GM23338 (cell line): ENCODE measurements around the gene HSPBP1. TPM values are rescaled to one million over a fixed set of nuclear protein-coding genes. Genes with fewer than 3 reads are reported as not detected.

ENCODE experiments used
- ATAC-seq: fragments of 200-7000 bp; cut with Tn5 transposase; 3 replicates; pipeline ENCODE4 v1.9.1; 2020
- DNase-seq: peaks from one replicate; pipeline ENCODE4 v3.0.0-alpha.2; 2015; ENCODE audit warnings: low spot score
- H2AFZ ChIP-seq: fragments of 200-600 bp; sonication (generic); 2 replicates; pipeline ENCODE4 v1.8.0; 2016; ENCODE audit warnings: antibody characterized with exemption, mild to moderate bottlenecking, moderate library complexity
- H3F3A ChIP-seq: fragments of 200-600 bp; sonication (generic); replicated peaks from 2 replicates; pipeline ENCODE4 v1.8.0; 2017; ENCODE audit warnings: antibody characterized with exemption, mixed run types, low read depth
- H3K27ac ChIP-seq: fragments of 200-600 bp; sonication (generic); 2 replicates; pipeline ENCODE4 v1.6.1; 2016; ENCODE audit warnings: low read depth
- H3K27me3 ChIP-seq: fragments of 200-600 bp; sonication (generic); 2 replicates; pipeline ENCODE4 v1.8.0; 2016; ENCODE audit warnings: mild to moderate bottlenecking, mixed run types, moderate library complexity; ENCODE audit not compliant: insufficient read depth
- H3K36me3 ChIP-seq: fragments of 200-600 bp; sonication (generic); 2 replicates; pipeline ENCODE4 v1.8.0; 2016; ENCODE audit warnings: mild to moderate bottlenecking; ENCODE audit not compliant: insufficient read depth
- H3K4me1 ChIP-seq: fragments of 200-600 bp; sonication (generic); 2 replicates; pipeline ENCODE4 v1.8.0; 2016; ENCODE audit warnings: mild to moderate bottlenecking, moderate library complexity; ENCODE audit not compliant: insufficient read depth
- H3K4me2 ChIP-seq: fragments of 200-600 bp; sonication (generic); 2 replicates; pipeline ENCODE4 v1.7.1; 2017; ENCODE audit warnings: mixed run types
- H3K4me3 ChIP-seq: fragments of 200-600 bp; sonication (generic); 2 replicates; pipeline ENCODE4 v1.6.1; 2016; ENCODE audit warnings: mixed run types
- H3K79me2 ChIP-seq: fragments of 200-600 bp; sonication (generic); replicated peaks from 2 replicates; pipeline ENCODE4 v1.8.0; 2017; ENCODE audit warnings: mild to moderate bottlenecking; ENCODE audit not compliant: insufficient read depth
- H3K9me2 ChIP-seq: fragments of 200-600 bp; sonication (generic); 2 replicates; pipeline ENCODE4 v1.8.0; 2017; ENCODE audit not compliant: insufficient read depth
- H4K20me1 ChIP-seq: fragments of 200-600 bp; sonication (generic); replicated peaks from 2 replicates; pipeline ENCODE4 v1.8.0; 2017; ENCODE audit warnings: mild to moderate bottlenecking; ENCODE audit not compliant: insufficient read depth
- H3K27ac Mint-ChIP-seq: 2 replicates; pipeline ENCODE4 v1.8.0; 2020; ENCODE audit warnings: inconsistent platforms, mild to moderate bottlenecking, moderate library complexity, mixed read lengths
- H3K27me3 Mint-ChIP-seq: 3 replicates; pipeline ENCODE4 v1.8.0; 2022; ENCODE audit warnings: low read depth, mild to moderate bottlenecking, moderate library complexity, mixed read lengths, inconsistent platforms; ENCODE audit not compliant: insufficient read depth, poor library complexity
- H3K36me3 Mint-ChIP-seq: 3 replicates; pipeline ENCODE4 v1.8.0; 2021; ENCODE audit warnings: low read depth, mild to moderate bottlenecking, inconsistent platforms, moderate library complexity, mixed read lengths
- H3K4me1 Mint-ChIP-seq: 3 replicates; pipeline ENCODE4 v1.8.0; 2020; ENCODE audit warnings: mild to moderate bottlenecking, inconsistent platforms, mixed read lengths
- H3K4me3 Mint-ChIP-seq: 3 replicates; pipeline ENCODE4 v1.8.0; 2021; ENCODE audit warnings: moderate library complexity, mild to moderate bottlenecking, inconsistent platforms, mixed read lengths
- H3K9me3 Mint-ChIP-seq: 3 replicates; pipeline ENCODE4 v1.8.0; 2020; ENCODE audit warnings: moderate library complexity, mild to moderate bottlenecking, inconsistent platforms, mixed read lengths
- CREB1 ChIP-seq: fragments of 250-450 bp; sonication (Bioruptor Pico); IDR thresholded peaks from 2 replicates; pipeline ENCODE4 v1.5.0; 2020; ENCODE audit warnings: low read depth, mild to moderate bottlenecking, moderate library complexity
- EZH2 ChIP-seq: fragments of 200-600 bp; sonication (generic); IDR thresholded peaks from one replicate; pipeline ENCODE4 v1.8.0; 2017; ENCODE audit warnings: antibody characterized with exemption, mild to moderate bottlenecking, low read depth; ENCODE audit not compliant: unreplicated experiment
- EZH2phosphoT487 ChIP-seq: fragments of 200-600 bp; sonication (generic); IDR thresholded peaks from one replicate; pipeline ENCODE4 v1.8.1; 2018; ENCODE audit warnings: antibody characterized with exemption; ENCODE audit not compliant: unreplicated experiment
- JUNB ChIP-seq: IDR thresholded peaks from one replicate; pipeline ENCODE4 v1.6.1; 2016; ENCODE audit warnings: antibody characterized with exemption; ENCODE audit not compliant: unreplicated experiment
- NANOG ChIP-seq: IDR thresholded peaks from 2 replicates; pipeline ENCODE4 v1.6.1; 2016; ENCODE audit warnings: antibody characterized with exemption, borderline replicate concordance
- POLR2AphosphoS5 ChIP-seq: IDR thresholded peaks from 2 replicates; pipeline ENCODE4 v1.6.1; 2016; ENCODE audit warnings: antibody characterized with exemption, low read depth
- STAT1 ChIP-seq: IDR thresholded peaks from one replicate; pipeline ENCODE4 v1.6.1; 2016; ENCODE audit warnings: antibody characterized with exemption; ENCODE audit not compliant: unreplicated experiment
- ZNF114 ChIP-seq: fragments of 250-450 bp; sonication (Bioruptor Pico); IDR thresholded peaks from 2 replicates; pipeline ENCODE4 v1.5.0; 2020; ENCODE audit warnings: mild to moderate bottlenecking, moderate library complexity
- ZNF331 ChIP-seq: fragments of 250-450 bp; sonication (Bioruptor Pico); IDR thresholded peaks from 2 replicates; pipeline ENCODE4 v1.5.0; 2020; ENCODE audit warnings: low read depth, mild to moderate bottlenecking, moderate library complexity
- polyA plus RNA-seq: library from polyadenylated mRNA; unstranded; fragments of >200 nt; fragmentation: Nextera tagmentation; extraction: Ambion mirVana; gene quantifications from 2 replicates; pipeline ENCODE4 v1.2.1, GENCODE V29; 2016
- total RNA-seq: library from RNA; depleted of rRNA; stranded (reverse); fragments of >200 nt; shearing (Covaris generic); gene quantifications from 2 replicates; pipeline ENCODE4 v1.2.3, GENCODE V29; 2014

Gene HSPBP1
- total and polyA plus RNA-seq, 2 experiments from 2014 or later: 83.6 to 91.1 TPM

DNA sequence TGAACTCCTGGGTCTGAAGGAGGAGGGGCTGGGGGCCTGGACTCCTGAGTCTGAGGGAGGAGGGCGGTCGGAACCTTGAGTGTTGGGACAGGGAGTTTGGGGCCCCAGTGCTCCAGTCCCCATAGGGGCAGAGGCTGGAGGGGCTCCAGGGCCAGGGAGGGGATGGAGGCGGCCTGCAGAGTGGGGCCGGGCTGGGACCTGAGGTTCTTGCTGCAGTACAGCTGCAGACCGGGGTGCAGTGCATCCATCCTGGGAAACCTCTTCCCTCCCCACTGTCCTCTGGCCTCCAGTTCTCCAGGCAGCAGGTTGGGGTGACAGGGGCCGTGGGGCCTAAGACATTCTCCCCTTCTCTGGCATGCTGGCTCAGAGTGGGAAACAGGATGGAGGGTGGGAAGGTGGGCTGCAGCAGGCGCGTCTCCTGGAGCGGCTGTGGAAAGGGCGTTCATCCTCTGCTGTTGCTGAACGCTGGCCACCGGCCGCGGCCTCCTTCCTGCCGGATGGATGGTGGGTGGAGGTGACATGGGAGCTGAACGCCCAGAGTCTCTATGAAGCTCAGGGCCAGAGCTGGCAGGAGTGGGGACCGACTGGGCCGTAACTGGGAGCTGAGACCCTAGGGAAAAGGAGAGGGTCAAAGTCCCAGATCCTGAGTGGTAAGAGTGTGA lies 5.5 kb upstream of the HSPBP1 start:
- Histone ChIP-seq H3K27me3 (no peaks in the 10 kb centered on the region), H4K20me1 (0 out of 2 replicates have a peak, but pooled peaks cover 4% of the 10 kb centered on the region), H3K79me2 (0 out of 2 replicates have a peak, but pooled peaks cover 7% of the 10 kb centered on the region), H3F3A (peaks cover 15% of the 10 kb centered on the region), H3K27ac (no peak overlapping the region), H3K4me1 (peaks cover 12% of the 10 kb centered on the region), H3K4me3 (peak overlapping the region; percentile 56), H2AFZ (no peak overlapping the region), H3K36me3 (peaks cover 14% of the 10 kb centered on the region; the same call in 1 of the 2 replicates), H3K9me2 (no peaks in the 10 kb centered on the region), H3K4me2 (peak overlapping the region; percentile 78)
- TF ChIP-seq STAT1: no peak
- no peak for TF ChIP-seq EZH2phosphoT487
- no peak for TF ChIP-seq NANOG
- TF ChIP-seq ZNF114 (CRISPR knock-in tag): no peak
- TF ChIP-seq POLR2AphosphoS5: no peak
- TF ChIP-seq JUNB: no peak
- TF ChIP-seq ZNF331 (CRISPR knock-in tag): no peak
- Mint-ChIP-seq H3K4me1 (peaks cover 26% of the 10 kb centered on the region), H3K4me3 (peak overlapping the region; percentile 74), H3K36me3 (peaks cover 26% of the 10 kb centered on the region), H3K27me3 (peaks cover 18% of the 10 kb centered on the region), H3K27ac (peak overlapping the region; percentile 83; the same call in 1 of the 2 replicates), H3K9me3 (no peaks in the 10 kb centered on the region)
- ATAC-seq (peak; percentile 5; the same call in 2 of the 3 replicates), DNase-seq (peak; percentile 24)

DNA sequence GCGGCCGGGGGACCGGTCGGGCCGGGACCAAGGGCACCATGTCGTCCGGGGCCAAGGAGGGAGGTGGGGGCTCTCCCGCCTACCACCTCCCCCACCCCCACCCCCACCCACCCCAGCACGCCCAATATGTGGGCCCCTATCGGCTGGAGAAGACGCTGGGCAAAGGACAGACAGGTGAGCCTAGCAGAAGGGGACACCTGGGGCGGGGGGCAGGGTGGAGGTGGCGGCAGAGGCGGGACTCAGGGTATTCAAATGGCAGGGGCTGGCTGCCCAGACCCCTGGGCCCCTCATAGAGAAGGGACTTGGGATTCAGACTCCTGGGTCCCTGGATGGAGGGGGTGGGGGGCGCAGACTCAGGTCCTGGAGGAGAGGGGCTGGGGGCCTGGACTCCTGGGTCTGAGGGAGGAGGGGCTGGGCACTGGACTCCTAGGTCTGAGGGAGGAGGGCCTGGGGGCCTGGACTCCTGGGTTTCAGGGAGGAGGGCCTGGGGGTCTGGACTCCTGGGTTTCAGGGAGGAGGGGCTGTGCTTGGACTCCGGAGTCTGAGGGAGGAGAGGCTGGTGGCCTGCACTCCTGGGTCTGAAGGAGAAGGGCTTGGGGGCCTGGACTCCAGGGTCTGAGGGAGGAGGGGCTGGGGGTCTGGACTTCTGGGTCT lies 4.6 kb upstream of the HSPBP1 start:
- ATAC-seq (peak; percentile 13), DNase-seq (peak; percentile 66)
- H3K4me1 Mint-ChIP-seq: peaks cover 26% of the 10 kb centered on the region
- H3K27ac Mint-ChIP-seq: peak overlapping the region; percentile 83
- peak overlapping the region; percentile 74 for H3K4me3 Mint-ChIP-seq
- Histone ChIP-seq H3K27ac (no peak overlapping the region), H2AFZ (no peak overlapping the region), H4K20me1 (no peaks in the 10 kb centered on the region), H3F3A (peaks cover 18% of the 10 kb centered on the region), H3K4me1 (peaks cover 12% of the 10 kb centered on the region), H3K4me3 (peak overlapping the region; percentile 56), H3K79me2 (0 out of 2 replicates have a peak, but pooled peaks cover 7% of the 10 kb centered on the region), H3K4me2 (peak overlapping the region; percentile 78), H3K27me3 (no peaks in the 10 kb centered on the region), H3K36me3 (peaks cover 6% of the 10 kb centered on the region; the same call in 1 of the 2 replicates), H3K9me2 (no peaks in the 10 kb centered on the region)
- no peaks in the 10 kb centered on the region for H3K9me3 Mint-ChIP-seq
- H3K27me3 Mint-ChIP-seq: peaks cover 22% of the 10 kb centered on the region
- peaks cover 18% of the 10 kb centered on the region for H3K36me3 Mint-ChIP-seq
- TF ChIP-seq STAT1 (no peak), EZH2 (no peak), CREB1 (CRISPR knock-in tag) (no peak), ZNF331 (CRISPR knock-in tag) (no peak), NANOG (no peak), JUNB (no peak)
